Hepatocyte (in vitro differentiated cells): Measurements from ENCODE around the gene SH3BGRL3.

Experiments used
- CTCF ChIP-seq: fragments of 200-600 bp; sonication (generic); IDR thresholded peaks from 2 replicates; pipeline ENCODE4 v1.5.1; 2016; ENCODE audit warnings: antibody characterized with exemption, mild to moderate bottlenecking; ENCODE audit not compliant: poor library complexity
- EZH2 ChIP-seq: fragments of 200-600 bp; sonication (generic); IDR thresholded peaks from 2 replicates; pipeline ENCODE4 v1.6.1; 2016; ENCODE audit warnings: antibody characterized with exemption, mild to moderate bottlenecking, borderline replicate concordance
- EZH2phosphoT487 ChIP-seq: fragments of 200-600 bp; sonication (generic); IDR thresholded peaks from one replicate; pipeline ENCODE4 v1.6.1; 2018; ENCODE audit warnings: antibody characterized with exemption, mild to moderate bottlenecking, low read depth, moderate library complexity; ENCODE audit not compliant: unreplicated experiment, severe bottlenecking

- TF ChIP-seq CTCF (no peak), EZH2 (no peak), EZH2phosphoT487 (no peak)
These were observed 5.0 kb upstream of the SH3BGRL3 start for GRCh38 chr1:26274801-26275425.
